Measurements from ENCODE around the gene USP47. TPM values are rescaled to one million over a fixed set of nuclear protein-coding genes. Genes with fewer than 3 reads are reported as not detected.
A peak's percentile ranks its signal among the peaks of the same experiment; 100 is the strongest.

The USP47 gene
- total and polyA plus RNA-seq, 8 donors = 16.2 to 32.3 (median 21.3) TPM

- H3K27me3 ChIP-seq = no peaks in the 10 kb centered on the region
- ATAC-seq (no peak), DNase-seq (no peak), FAIRE-seq (no peak)
- intact Hi-C loops (cut with DNase I) = no loop called here
- H3K4me1 ChIP-seq = no peaks in the 10 kb centered on the region
- H3K9me3 ChIP-seq = no peaks in the 10 kb centered on the region
- H3K27ac ChIP-seq = no peak overlapping the region
- no peak overlapping the region for H3K4me3 ChIP-seq
- WGBS, 2 donors = 92 to 95% methylated on average over 10 of the region's 10 CpGs
- TF ChIP-seq, protein P1, sequence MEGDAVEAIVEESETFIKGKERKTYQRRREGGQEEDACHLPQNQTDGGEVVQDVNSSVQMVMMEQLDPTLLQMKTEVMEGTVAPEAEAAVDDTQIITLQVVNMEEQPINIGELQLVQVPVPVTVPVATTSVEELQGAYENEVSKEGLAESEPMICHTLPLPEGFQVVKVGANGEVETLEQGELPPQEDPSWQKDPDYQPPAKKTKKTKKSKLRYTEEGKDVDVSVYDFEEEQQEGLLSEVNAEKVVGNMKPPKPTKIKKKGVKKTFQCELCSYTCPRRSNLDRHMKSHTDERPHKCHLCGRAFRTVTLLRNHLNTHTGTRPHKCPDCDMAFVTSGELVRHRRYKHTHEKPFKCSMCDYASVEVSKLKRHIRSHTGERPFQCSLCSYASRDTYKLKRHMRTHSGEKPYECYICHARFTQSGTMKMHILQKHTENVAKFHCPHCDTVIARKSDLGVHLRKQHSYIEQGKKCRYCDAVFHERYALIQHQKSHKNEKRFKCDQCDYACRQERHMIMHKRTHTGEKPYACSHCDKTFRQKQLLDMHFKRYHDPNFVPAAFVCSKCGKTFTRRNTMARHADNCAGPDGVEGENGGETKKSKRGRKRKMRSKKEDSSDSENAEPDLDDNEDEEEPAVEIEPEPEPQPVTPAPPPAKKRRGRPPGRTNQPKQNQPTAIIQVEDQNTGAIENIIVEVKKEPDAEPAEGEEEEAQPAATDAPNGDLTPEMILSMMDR (IDR thresholded peaks at IDR 0.05) = no peak
- H3K36me3 ChIP-seq = no peaks in the 10 kb centered on the region
Observed at GRCh38 chr11:11982461-11982860, 140.7 kb downstream of the USP47 start.

DNA sequence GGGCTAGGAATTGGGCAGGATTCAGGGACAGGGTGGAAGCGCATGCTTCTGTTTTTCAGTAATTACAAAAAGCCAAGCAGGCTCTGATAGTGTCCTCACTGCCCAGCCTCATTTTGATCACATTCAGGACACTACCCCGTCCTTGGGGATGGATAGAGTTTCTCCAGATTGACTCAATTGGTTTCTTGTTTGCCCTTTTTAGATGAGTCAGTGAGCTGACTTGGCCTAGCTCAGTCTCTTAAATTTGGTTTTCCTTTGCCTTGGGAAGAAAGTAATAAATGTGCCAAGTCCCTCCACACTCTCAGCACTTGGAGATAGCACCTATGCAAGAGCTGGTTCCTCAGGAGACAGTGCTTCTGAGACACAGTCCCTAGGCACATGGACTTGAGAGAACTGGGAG is 141.2 kb downstream of the USP47 start:
- no peak for ATAC-seq
- Histone ChIP-seq H3K4me3 (no peak overlapping the region), H3K9me3 (no peaks in the 10 kb centered on the region), H3K27me3 (no peaks in the 10 kb centered on the region), H3K36me3 (no peaks in the 10 kb centered on the region), H3K4me1 (no peaks in the 10 kb centered on the region), H3K27ac (no peak overlapping the region)
- intact Hi-C loops (cut with DNase I) = no loop called here
- WGBS, 2 donors = 87 to 89% methylated on average over 2 of the region's 2 CpGs
- no peak for FAIRE-seq
- DNase-seq = no peak
- TF ChIP-seq, protein P1 (IDR thresholded peaks at IDR 0.05) = no peak

DNA sequence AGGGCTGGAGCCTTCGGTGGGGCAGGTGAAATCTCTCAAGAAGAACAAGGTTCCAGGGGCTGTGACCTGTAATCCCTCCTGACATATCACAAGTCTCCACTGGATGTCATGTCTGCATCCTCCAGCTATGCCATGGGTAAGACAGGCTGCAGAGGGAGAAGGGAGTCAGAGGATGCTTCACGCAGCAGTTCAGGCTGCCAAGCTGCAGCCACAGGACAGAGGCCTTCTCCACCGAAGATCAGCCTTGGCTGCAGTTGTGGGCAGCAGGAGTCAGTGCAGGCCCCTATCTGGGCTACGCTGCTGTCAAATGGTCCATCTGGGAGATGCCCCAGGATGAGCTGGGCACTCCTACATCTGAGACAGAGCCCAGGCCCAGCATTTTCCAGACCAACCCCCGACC is 141.7 kb downstream of the USP47 start:
- DNase-seq = no peak
- FAIRE-seq = no peak
- Histone ChIP-seq H3K36me3 (no peaks in the 10 kb centered on the region), H3K27me3 (no peaks in the 10 kb centered on the region), H3K4me1 (no peaks in the 10 kb centered on the region), H3K9me3 (no peaks in the 10 kb centered on the region), H3K4me3 (no peak overlapping the region), H3K27ac (no peak overlapping the region)
- intact Hi-C loops (cut with DNase I) = no loop called here
- WGBS, 2 donors = 81 to 94% methylated on average over 5 of the region's 5 CpGs
- no peak for ATAC-seq
- TF ChIP-seq, protein P1 (IDR thresholded peaks at IDR 0.05) = no peak

DNA sequence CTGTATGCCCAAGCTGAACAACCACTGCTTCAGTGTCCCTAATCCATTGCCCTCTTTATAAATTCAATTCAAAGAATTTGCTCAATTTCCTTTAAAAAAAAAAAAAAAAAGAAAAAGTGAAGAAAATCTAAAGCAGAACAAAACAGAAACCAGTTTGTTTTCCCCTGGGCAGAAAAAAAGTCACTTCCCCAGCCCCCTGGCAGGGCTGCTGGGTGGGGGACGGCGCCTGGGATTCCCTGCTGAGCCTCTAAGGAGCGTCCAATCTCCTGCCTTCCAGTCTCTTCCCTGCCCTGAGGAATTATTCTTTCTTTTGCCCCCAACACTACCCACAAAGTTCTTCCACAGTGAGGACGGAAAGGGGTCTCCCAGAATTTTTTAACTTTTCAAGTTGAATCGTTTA is 142.8 kb downstream of the USP47 start:
- DNase-seq (no peak), FAIRE-seq (no peak)
- H3K27ac ChIP-seq = no peak overlapping the region

GRCh38 chr11:11985016-11985715 is 143.4 kb downstream of the USP47 start:
- TF ChIP-seq, protein P1 (IDR thresholded peaks at IDR 0.05) = no peak
- Histone ChIP-seq H3K27me3 (no peaks in the 10 kb centered on the region), H3K4me1 (no peaks in the 10 kb centered on the region), H3K27ac (no peak overlapping the region), H3K9me3 (no peaks in the 10 kb centered on the region), H3K4me3 (no peak overlapping the region), H3K36me3 (no peaks in the 10 kb centered on the region)
- WGBS, 2 donors = 88 to 92% methylated on average over 8 of the region's 8 CpGs
- FAIRE-seq (no peak), DNase-seq (no peak), ATAC-seq (peak in 1 of 4 donors; percentile 32)
- intact Hi-C loops (cut with DNase I) = no loop called here

More for the DNA sequence above, 142.8 kb downstream of the USP47 start:
- intact Hi-C loops (cut with DNase I) = no loop called here
- 82 to 85% methylated on average over 5 of the region's 5 CpGs for WGBS, 2 donors
- no peak overlapping the region for H3K4me3 ChIP-seq
- no peaks in the 10 kb centered on the region for H3K4me1 ChIP-seq
- H3K36me3 ChIP-seq = no peaks in the 10 kb centered on the region
- TF ChIP-seq, protein P1 (IDR thresholded peaks at IDR 0.05) = no peak
- no peaks in the 10 kb centered on the region for H3K27me3 ChIP-seq
- ATAC-seq = no peak
- H3K9me3 ChIP-seq = no peaks in the 10 kb centered on the region
